Omental fat pad (tissue), 4 donors: ENCODE measurements around the gene PDIA4. TPM values are rescaled to one million over a fixed set of nuclear protein-coding genes. Genes with fewer than 3 reads are reported as not detected.
"Not testable (repeated sequence)": the region's sequence is repeated elsewhere in the genome, so short reads cannot be mapped to it uniquely, and the experiment has no call there.

Experiments used
- ATAC-seq: fragments of 150-250 bp; one replicate; pipeline ENCODE4 v1.9.1; 2016; ENCODE audit warnings: mild to moderate bottlenecking, moderate library complexity; ENCODE audit not compliant: low FRiP score
- DNase-seq: peaks from one replicate; pipeline ENCODE4 v3.0.0-alpha.2; 2019; ENCODE audit warnings: low spot score
- total RNA-seq, 4 donors: library from RNA; depleted of rRNA; stranded (reverse); fragments of >200 nt; gene quantifications; one replicate each; pipeline ENCODE4 v1.1.0, GENCODE V29; 2016
- TF ChIP-seq, protein P1 (sequence below), 3 donors: fragments of 450-650 bp; IDR thresholded peaks; one replicate each; pipeline ENCODE4 v1.5.1; 2016 to 2017; ENCODE audit warnings: antibody characterized with exemption in 3 of 3, mild to moderate bottlenecking in 3 of 3, moderate library complexity in 2 of 3

Gene PDIA4
- total RNA-seq, 4 donors from 2014 or later, result 57.1 to 114 (median 74.0) TPM

DNA sequence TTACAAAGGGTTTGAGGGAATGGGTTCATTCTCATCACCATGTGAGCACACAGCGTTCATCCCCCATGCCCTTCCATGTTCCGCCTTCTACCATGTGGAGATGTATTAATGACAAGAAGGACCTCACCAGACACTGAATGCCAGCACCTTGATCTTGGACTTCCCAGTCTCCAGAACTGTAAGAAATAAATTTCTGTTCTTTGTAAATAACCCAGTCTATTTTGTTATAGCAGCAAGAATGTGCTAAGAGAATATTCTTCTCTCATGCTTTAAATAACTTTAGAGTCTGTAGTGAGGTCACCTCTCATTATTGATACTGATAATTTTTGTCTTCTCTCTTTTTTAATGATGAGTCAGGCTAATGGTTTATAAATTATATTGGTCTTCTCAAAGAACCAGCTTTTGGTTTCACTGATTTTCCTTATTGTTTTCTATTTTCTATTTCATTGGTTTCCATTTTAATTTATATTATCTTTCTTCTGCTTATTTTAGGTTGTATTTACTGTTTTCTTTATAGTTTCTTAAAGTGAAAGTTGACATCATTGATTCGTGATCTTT is 3.1 kb upstream of the PDIA4 start:
- TF ChIP-seq, protein P1, sequence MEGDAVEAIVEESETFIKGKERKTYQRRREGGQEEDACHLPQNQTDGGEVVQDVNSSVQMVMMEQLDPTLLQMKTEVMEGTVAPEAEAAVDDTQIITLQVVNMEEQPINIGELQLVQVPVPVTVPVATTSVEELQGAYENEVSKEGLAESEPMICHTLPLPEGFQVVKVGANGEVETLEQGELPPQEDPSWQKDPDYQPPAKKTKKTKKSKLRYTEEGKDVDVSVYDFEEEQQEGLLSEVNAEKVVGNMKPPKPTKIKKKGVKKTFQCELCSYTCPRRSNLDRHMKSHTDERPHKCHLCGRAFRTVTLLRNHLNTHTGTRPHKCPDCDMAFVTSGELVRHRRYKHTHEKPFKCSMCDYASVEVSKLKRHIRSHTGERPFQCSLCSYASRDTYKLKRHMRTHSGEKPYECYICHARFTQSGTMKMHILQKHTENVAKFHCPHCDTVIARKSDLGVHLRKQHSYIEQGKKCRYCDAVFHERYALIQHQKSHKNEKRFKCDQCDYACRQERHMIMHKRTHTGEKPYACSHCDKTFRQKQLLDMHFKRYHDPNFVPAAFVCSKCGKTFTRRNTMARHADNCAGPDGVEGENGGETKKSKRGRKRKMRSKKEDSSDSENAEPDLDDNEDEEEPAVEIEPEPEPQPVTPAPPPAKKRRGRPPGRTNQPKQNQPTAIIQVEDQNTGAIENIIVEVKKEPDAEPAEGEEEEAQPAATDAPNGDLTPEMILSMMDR (IDR thresholded peaks at IDR 0.05), result no peak
- DNase-seq (no peak), ATAC-seq (no peak)

- ATAC-seq, DNase-seq: not testable (repeated sequence)
These were observed 2.1 kb upstream of the PDIA4 start for GRCh38 chr7:149030439-149030838.

DNA sequence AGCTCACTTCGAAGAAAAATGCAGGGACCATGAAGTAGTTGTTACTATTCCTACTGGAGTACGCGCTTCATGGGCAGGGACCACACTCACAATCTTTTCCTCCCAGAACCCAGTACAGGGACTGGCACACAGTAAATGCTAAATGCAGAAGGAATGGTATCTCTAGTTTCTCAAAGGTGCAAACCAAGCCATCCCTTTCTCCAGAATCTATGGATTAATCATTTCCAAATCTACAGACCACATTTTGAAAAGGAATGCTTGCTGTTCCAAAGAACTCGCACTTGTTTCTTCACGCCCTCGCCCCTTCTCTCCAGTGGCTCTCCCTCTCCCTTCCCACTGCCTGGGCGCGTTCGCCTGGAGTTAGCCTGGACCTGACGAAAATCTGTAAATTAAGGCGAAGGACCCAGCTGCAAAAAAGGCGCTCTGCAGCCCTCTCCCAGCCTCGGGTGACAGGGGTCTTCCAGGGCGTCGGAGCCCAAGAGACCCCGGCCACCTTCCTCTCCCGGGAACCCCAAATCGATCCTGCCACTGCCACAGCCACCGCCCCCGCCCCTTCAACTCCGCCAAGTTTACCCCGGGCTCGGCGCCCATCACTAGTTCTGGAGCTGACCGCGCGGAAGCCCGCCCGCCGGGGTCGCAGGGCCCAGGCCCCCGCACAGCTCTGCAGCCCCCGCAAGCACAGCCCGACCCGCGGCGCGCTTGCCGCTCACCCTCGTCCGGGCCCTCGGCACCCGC is 527 bp downstream of the PDIA4 start:
- no peak for DNase-seq
- TF ChIP-seq, protein P1 (IDR thresholded peaks at IDR 0.05), result no peak

GRCh38 chr7:149027055-149027454 is 1.2 kb downstream of the PDIA4 start:
- TF ChIP-seq, protein P1 (IDR thresholded peaks at IDR 0.05), result no peak
- ATAC-seq (no peak), DNase-seq (no peak)

More for the DNA sequence above, 527 bp downstream of the PDIA4 start:
- ATAC-seq, result peak; percentile 0

GRCh38 chr7:149023662-149024061 is 4.6 kb downstream of the PDIA4 start:
- no peak for ATAC-seq
- DNase-seq, result no peak
- TF ChIP-seq, protein P1 (IDR thresholded peaks at IDR 0.05), result no peak

GRCh38 chr7:149022756-149023360 is 5.4 kb downstream of the PDIA4 start:
- ATAC-seq, result no peak
- TF ChIP-seq, protein P1 (IDR thresholded peaks at IDR 0.05), result no peak
- DNase-seq, result no peak

- no peak for DNase-seq
- no peak for ATAC-seq
- TF ChIP-seq, protein P1 (IDR thresholded peaks at IDR 0.05), result no peak
These were observed 6.6 kb downstream of the PDIA4 start for GRCh38 chr7:149021725-149022062.
